ENCODE results near the gene PRSS58. TPM values are rescaled to one million over a fixed set of nuclear protein-coding genes. Genes with fewer than 3 reads are reported as not detected.

Gene PRSS58, protein sequence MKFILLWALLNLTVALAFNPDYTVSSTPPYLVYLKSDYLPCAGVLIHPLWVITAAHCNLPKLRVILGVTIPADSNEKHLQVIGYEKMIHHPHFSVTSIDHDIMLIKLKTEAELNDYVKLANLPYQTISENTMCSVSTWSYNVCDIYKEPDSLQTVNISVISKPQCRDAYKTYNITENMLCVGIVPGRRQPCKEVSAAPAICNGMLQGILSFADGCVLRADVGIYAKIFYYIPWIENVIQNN
- not detected for total RNA-seq
- long read RNA-seq, result 0 reads

DNA sequence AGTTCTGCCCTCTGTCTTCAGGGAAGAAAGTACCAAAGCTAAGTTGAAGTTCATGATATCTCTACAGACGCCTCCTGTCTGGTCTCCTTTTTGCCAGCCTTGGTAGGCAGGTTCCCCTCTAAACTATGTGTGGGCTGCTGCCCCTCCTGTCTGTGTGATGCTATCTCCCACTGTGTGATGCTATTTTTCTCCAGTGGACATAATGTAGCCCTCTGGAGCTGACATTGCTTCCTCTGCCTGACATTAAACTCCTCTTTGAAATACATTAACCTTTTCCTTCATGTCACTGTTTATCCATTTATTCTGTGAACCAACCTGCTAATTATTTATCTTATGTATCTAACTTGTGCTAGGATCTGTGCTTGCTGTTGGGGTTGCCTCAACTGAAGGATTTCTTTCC, at the start of gene PRSS58:
PRSS58 (minus strand) TSS at position 101 of the 400 bp plus-strand sequence. CDS start 351 bp downstream, outside the sequence.
- TF ChIP-seq, protein P1, sequence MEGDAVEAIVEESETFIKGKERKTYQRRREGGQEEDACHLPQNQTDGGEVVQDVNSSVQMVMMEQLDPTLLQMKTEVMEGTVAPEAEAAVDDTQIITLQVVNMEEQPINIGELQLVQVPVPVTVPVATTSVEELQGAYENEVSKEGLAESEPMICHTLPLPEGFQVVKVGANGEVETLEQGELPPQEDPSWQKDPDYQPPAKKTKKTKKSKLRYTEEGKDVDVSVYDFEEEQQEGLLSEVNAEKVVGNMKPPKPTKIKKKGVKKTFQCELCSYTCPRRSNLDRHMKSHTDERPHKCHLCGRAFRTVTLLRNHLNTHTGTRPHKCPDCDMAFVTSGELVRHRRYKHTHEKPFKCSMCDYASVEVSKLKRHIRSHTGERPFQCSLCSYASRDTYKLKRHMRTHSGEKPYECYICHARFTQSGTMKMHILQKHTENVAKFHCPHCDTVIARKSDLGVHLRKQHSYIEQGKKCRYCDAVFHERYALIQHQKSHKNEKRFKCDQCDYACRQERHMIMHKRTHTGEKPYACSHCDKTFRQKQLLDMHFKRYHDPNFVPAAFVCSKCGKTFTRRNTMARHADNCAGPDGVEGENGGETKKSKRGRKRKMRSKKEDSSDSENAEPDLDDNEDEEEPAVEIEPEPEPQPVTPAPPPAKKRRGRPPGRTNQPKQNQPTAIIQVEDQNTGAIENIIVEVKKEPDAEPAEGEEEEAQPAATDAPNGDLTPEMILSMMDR (IDR thresholded peaks at IDR 0.05), result no peak
- H3K4me3 ChIP-seq, result no peak within 1 kb of the TSS
- H3K4me1 ChIP-seq, result no peaks in the 10 kb centered on the region
- no peak within 1 kb of the TSS for H3K27ac ChIP-seq
- no peaks in the 10 kb centered on the region for H3K9me3 ChIP-seq
- H3K27me3 ChIP-seq (ENCODE audit: low read depth), result no peaks in the 10 kb centered on the region
- DNase-seq (no peak), ATAC-seq (no peak)
- H3K36me3 ChIP-seq, result no peaks in the 10 kb centered on the region
- intact Hi-C loops (cut with DNase I), result no loop called here

DNA sequence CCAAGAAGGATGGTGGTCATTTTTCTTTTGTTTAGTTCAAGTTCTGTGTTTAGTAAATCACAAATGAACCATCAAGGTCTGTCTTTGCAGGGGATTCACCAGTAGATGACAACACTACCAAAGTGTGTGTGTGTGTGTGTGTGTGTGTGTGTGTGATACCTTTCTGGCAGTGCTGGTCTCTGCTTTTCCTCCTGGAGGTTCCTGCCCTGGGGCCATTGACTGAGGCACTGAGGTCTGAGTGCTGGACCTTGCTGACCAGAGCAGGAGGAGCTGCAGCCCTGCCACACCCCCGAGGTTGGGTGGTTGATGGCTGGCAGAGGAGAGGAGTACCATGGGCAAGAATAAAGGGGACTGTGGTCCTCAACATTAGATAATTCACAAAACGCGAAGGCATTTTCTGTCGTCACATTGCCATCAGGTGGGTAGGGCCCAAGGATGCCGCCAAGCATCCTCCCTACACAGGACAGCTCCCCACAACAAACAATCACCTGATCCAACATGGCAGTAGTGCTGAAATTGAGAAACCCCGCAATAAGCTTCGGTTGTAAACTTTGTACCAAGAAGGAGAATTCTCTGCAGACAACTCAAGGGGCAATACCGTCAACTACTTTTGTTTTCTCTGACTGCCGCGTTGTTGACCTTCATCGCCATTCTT, 49.5 kb upstream of the PRSS58 start:
- Histone ChIP-seq H3K27me3 (ENCODE audit: low read depth) (no peaks in the 10 kb centered on the region), H3K27ac (no peak overlapping the region), H3K4me3 (no peak overlapping the region), H3K9me3 (no peaks in the 10 kb centered on the region), H3K4me1 (no peaks in the 10 kb centered on the region), H3K36me3 (no peaks in the 10 kb centered on the region)
- ATAC-seq, result no peak
- TF ChIP-seq, protein P1 (IDR thresholded peaks at IDR 0.05), result no peak
- DNase-seq, result no peak
- intact Hi-C loops (cut with DNase I), result no loop called here

DNA sequence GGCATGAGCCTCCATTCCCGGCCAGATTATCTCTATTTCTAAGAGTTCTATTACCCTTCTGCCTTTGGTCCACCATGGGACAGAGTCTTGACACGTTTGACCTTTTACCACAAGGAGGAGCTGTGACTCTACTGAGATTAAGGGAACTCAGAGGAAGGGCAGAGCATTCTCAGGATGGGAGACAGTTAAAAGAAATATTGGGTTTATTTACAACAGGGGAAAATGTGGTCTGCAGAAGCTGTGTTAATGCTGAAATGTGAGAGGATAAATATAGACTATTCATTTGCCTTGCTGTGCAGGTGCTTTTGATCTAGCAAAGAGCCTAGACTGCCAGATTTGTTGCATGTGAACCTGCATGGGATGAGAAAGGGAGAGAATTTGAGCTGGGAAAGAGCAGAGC, 45.8 kb upstream of the PRSS58 start:
- no peak overlapping the region for H3K27ac ChIP-seq
- H3K4me3 ChIP-seq, result no peak overlapping the region
- TF ChIP-seq, protein P1 (IDR thresholded peaks at IDR 0.05), result no peak
- no peaks in the 10 kb centered on the region for H3K4me1 ChIP-seq
- DNase-seq, result no peak
- intact Hi-C loops (cut with DNase I), result no loop called here
- H3K9me3 ChIP-seq, result no peaks in the 10 kb centered on the region
- no peak for ATAC-seq
- H3K27me3 ChIP-seq (ENCODE audit: low read depth), result no peaks in the 10 kb centered on the region
- H3K36me3 ChIP-seq, result no peaks in the 10 kb centered on the region

DNA sequence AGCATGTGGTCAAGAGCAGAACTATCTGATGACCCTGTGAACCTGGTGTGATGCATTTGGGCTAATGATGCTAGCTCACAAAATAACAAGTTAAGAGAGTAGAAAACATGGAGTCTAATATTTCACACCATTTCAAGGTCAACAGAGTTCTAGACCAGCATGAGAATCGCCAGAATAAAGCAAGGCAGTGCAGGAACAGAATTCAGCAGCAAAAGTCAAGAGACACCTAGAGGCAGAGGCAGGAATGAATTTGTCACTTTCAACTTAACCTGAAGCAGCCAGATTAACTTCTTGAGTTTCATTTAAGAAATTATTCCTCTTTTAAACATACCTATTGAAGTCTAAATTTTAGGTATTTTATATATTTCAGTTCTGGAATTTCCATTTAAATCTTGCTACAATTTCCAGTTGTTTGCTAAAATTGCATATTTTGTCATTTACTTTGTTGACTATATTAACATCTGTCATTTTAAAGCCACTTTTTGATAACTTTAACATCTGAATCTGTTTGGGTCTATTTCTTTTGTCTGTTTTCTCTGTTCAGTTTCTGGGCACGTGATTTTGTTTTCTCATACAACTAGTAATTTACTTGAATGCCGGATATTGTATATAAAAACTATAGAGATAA, 44.2 kb upstream of the PRSS58 start:
- DNase-seq, result no peak
- Histone ChIP-seq H3K9me3 (no peaks in the 10 kb centered on the region), H3K4me1 (no peaks in the 10 kb centered on the region), H3K36me3 (no peaks in the 10 kb centered on the region), H3K4me3 (no peak overlapping the region), H3K27me3 (ENCODE audit: low read depth) (no peaks in the 10 kb centered on the region), H3K27ac (no peak overlapping the region)
- TF ChIP-seq, protein P1 (IDR thresholded peaks at IDR 0.05), result no peak
- no peak for ATAC-seq
- intact Hi-C loops (cut with DNase I), result no loop called here

DNA sequence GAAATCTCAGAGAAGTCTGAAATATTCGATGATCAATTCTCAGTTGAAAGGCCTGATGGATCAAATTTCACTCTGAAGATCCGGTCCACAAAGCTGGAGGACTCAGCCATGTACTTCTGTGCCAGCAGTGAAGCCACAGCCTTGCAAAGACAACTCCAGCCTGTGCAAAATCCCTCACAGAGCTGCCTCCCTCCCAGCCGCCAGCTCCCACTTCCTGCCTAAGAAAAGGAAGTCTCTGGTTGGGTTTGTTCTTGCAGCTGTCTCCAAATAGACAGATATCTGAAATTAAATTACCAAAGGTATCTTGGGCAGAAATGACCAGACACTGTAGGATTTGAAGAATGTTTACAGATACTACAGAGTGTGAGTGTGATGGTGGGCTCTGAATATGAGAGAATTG, 43.4 kb upstream of the PRSS58 start:
- H3K9me3 ChIP-seq, result no peaks in the 10 kb centered on the region
- TF ChIP-seq, protein P1 (IDR thresholded peaks at IDR 0.05), result no peak

More for the DNA sequence above, 43.4 kb upstream of the PRSS58 start:
- ATAC-seq (no peak), DNase-seq (no peak)
- H3K27me3 ChIP-seq (ENCODE audit: low read depth), result no peaks in the 10 kb centered on the region
- no peak overlapping the region for H3K27ac ChIP-seq
- H3K4me3 ChIP-seq, result no peak overlapping the region
- no peaks in the 10 kb centered on the region for H3K36me3 ChIP-seq
- intact Hi-C loops (cut with DNase I), result no loop called here
- no peaks in the 10 kb centered on the region for H3K4me1 ChIP-seq

Data from lower lobe of right lung (tissue), 2 donors.